ENCODE measurements around the gene HOXC13.

Gene HOXC13

GRCh38 chr12:53986686-53987483, 48.3 kb downstream of the HOXC13 start:
- no peaks in the 10 kb centered on the region for H3K36me3 ChIP-seq (ENCODE audit: control insufficient read depth in 1 of 2, insufficient read depth in 2 of 2, low read length in 2 of 2)
- no peak overlapping the region for H3K14ac ChIP-seq (ENCODE audit: low read length)
- peaks cover 31% of the 10 kb centered on the region for H3K9me3 ChIP-seq (ENCODE audit: insufficient read depth, low read depth, low read length)
- H3K23ac ChIP-seq (ENCODE audit: low read length): no peak overlapping the region
- H4K91ac ChIP-seq (ENCODE audit: low read depth, low read length): no peak overlapping the region
- DNase-seq: no peak
- no peak overlapping the region for H4K8ac ChIP-seq (ENCODE audit: low read depth, low read length)
- no peak overlapping the region for H2BK5ac ChIP-seq (ENCODE audit: low read depth, low read length, poor library complexity)
- H3K4me2 ChIP-seq (ENCODE audit: low read length): no peak overlapping the region
- H2BK12ac ChIP-seq (ENCODE audit: low read length): no peak overlapping the region
- WGBS (ENCODE audit: extremely low coverage, insufficient coverage, insufficient read length): no CpG with 5 or more reads among the region's 21 CpGs
- no peak overlapping the region for H4K12ac ChIP-seq (ENCODE audit: low read depth, low read length)
- H3K79me2 ChIP-seq (ENCODE audit: control insufficient read depth, insufficient read depth, low read length, poor library complexity): no peaks in the 10 kb centered on the region
- no peak overlapping the region for H3K4me3 ChIP-seq (ENCODE audit: low read depth, low read length)
- H2BK120ac ChIP-seq (ENCODE audit: insufficient read depth, low read length, poor library complexity): no peak overlapping the region
- H3K4me1 ChIP-seq (ENCODE audit: control insufficient read depth in 1 of 2, insufficient read depth in 2 of 2, low read length in 2 of 2): peaks cover 0 to 2% of the 10 kb centered on the region in 2 experiments
- H2AFZ ChIP-seq (ENCODE audit: insufficient read depth, low read length, poor library complexity): no peak overlapping the region
- H3K18ac ChIP-seq (ENCODE audit: low read length): no peak overlapping the region
- H3K27me3 ChIP-seq (ENCODE audit: insufficient read depth, low read length): peaks cover 93% of the 10 kb centered on the region
- H3K9ac ChIP-seq (ENCODE audit: low read length): no peak overlapping the region
- no peak overlapping the region for H3K4ac ChIP-seq (ENCODE audit: low read depth, low read length)
- no peaks in the 10 kb centered on the region for H3K79me1 ChIP-seq (ENCODE audit: low read length)
- no peak overlapping the region for H3K27ac ChIP-seq (ENCODE audit: low read depth, low read length)
- no peak overlapping the region for H2AK5ac ChIP-seq (ENCODE audit: low read length)

- H3K79me2 ChIP-seq (ENCODE audit: control insufficient read depth, insufficient read depth, low read length, poor library complexity): no peaks in the 10 kb centered on the region
- peaks cover 0 to 2% of the 10 kb centered on the region in 2 experiments for H3K4me1 ChIP-seq (ENCODE audit: control insufficient read depth in 1 of 2, insufficient read depth in 2 of 2, low read length in 2 of 2)
- H3K9ac ChIP-seq (ENCODE audit: low read length): no peak overlapping the region
- H3K18ac ChIP-seq (ENCODE audit: low read length): no peak overlapping the region
- H3K4me3 ChIP-seq (ENCODE audit: low read depth, low read length): no peak overlapping the region
- no peaks in the 10 kb centered on the region for H3K79me1 ChIP-seq (ENCODE audit: low read length)
- H3K4me2 ChIP-seq (ENCODE audit: low read length): no peak overlapping the region
- H4K12ac ChIP-seq (ENCODE audit: low read depth, low read length): no peak overlapping the region
- no peak overlapping the region for H3K23ac ChIP-seq (ENCODE audit: low read length)
- no CpG with 5 or more reads among the region's 4 CpGs for WGBS (ENCODE audit: extremely low coverage, insufficient coverage, insufficient read length)
- H3K4ac ChIP-seq (ENCODE audit: low read depth, low read length): no peak overlapping the region
- H2AFZ ChIP-seq (ENCODE audit: insufficient read depth, low read length, poor library complexity): no peak overlapping the region
- H4K8ac ChIP-seq (ENCODE audit: low read depth, low read length): no peak overlapping the region
- H2BK5ac ChIP-seq (ENCODE audit: low read depth, low read length, poor library complexity): no peak overlapping the region
- H2AK5ac ChIP-seq (ENCODE audit: low read length): no peak overlapping the region
- no peak overlapping the region for H4K91ac ChIP-seq (ENCODE audit: low read depth, low read length)
- no peak overlapping the region for H2BK120ac ChIP-seq (ENCODE audit: insufficient read depth, low read length, poor library complexity)
- peaks cover 28% of the 10 kb centered on the region for H3K9me3 ChIP-seq (ENCODE audit: insufficient read depth, low read depth, low read length)
- no peak overlapping the region for H3K27ac ChIP-seq (ENCODE audit: low read depth, low read length)
- H3K36me3 ChIP-seq (ENCODE audit: control insufficient read depth in 1 of 2, insufficient read depth in 2 of 2, low read length in 2 of 2): no peaks in the 10 kb centered on the region
- H3K27me3 ChIP-seq (ENCODE audit: insufficient read depth, low read length): peaks cover 92% of the 10 kb centered on the region
- no peak overlapping the region for H3K14ac ChIP-seq (ENCODE audit: low read length)
- no peak for DNase-seq
- no peak overlapping the region for H2BK12ac ChIP-seq (ENCODE audit: low read length)
These were observed 49.2 kb downstream of the HOXC13 start for GRCh38 chr12:53987787-53988230.

- Histone ChIP-seq H3K9ac (ENCODE audit: low read length) (no peak overlapping the region), H3K4me2 (ENCODE audit: low read length) (no peak overlapping the region), H3K4ac (ENCODE audit: low read depth, low read length) (no peak overlapping the region), H2BK5ac (ENCODE audit: low read depth, low read length, poor library complexity) (no peak overlapping the region), H3K4me1 (ENCODE audit: control insufficient read depth in 1 of 2, insufficient read depth in 2 of 2, low read length in 2 of 2) (peaks cover 0 to 2% of the 10 kb centered on the region in 2 experiments), H2BK12ac (ENCODE audit: low read length) (no peak overlapping the region), H3K18ac (ENCODE audit: low read length) (no peak overlapping the region), H2BK120ac (ENCODE audit: insufficient read depth, low read length, poor library complexity) (no peak overlapping the region), H3K14ac (ENCODE audit: low read length) (no peak overlapping the region), H3K27ac (ENCODE audit: low read depth, low read length) (no peak overlapping the region), H4K8ac (ENCODE audit: low read depth, low read length) (no peak overlapping the region), H4K91ac (ENCODE audit: low read depth, low read length) (no peak overlapping the region), H3K79me1 (ENCODE audit: low read length) (no peaks in the 10 kb centered on the region), H3K36me3 (ENCODE audit: control insufficient read depth in 1 of 2, insufficient read depth in 2 of 2, low read length in 2 of 2) (no peaks in the 10 kb centered on the region), H4K12ac (ENCODE audit: low read depth, low read length) (no peak overlapping the region), H2AK5ac (ENCODE audit: low read length) (no peak overlapping the region), H2AFZ (ENCODE audit: insufficient read depth, low read length, poor library complexity) (no peak overlapping the region), H3K79me2 (ENCODE audit: control insufficient read depth, insufficient read depth, low read length, poor library complexity) (no peaks in the 10 kb centered on the region), H3K4me3 (ENCODE audit: low read depth, low read length) (no peak overlapping the region), H3K9me3 (ENCODE audit: insufficient read depth, low read depth, low read length) (peaks cover 25% of the 10 kb centered on the region), H3K27me3 (ENCODE audit: insufficient read depth, low read length) (peaks cover 91% of the 10 kb centered on the region), H3K23ac (ENCODE audit: low read length) (no peak overlapping the region)
- no CpG with 5 or more reads among the region's 5 CpGs for WGBS (ENCODE audit: extremely low coverage, insufficient coverage, insufficient read length)
- no peak for DNase-seq
These were observed 50.1 kb downstream of the HOXC13 start for GRCh38 chr12:53988541-53989226.

- no peak overlapping the region for H4K8ac ChIP-seq (ENCODE audit: low read depth, low read length)
These were observed 50.8 kb downstream of the HOXC13 start for GRCh38 chr12:53989227-53990113.

More at GRCh38 chr12:53989227-53990113, 50.8 kb downstream of the HOXC13 start:
- no peak overlapping the region for H3K14ac ChIP-seq (ENCODE audit: low read length)
- no peak overlapping the region for H2BK5ac ChIP-seq (ENCODE audit: low read depth, low read length, poor library complexity)
- H3K4me2 ChIP-seq (ENCODE audit: low read length): no peak overlapping the region
- no peak overlapping the region for H3K23ac ChIP-seq (ENCODE audit: low read length)
- no peak overlapping the region for H2BK120ac ChIP-seq (ENCODE audit: insufficient read depth, low read length, poor library complexity)
- no peak overlapping the region for H3K18ac ChIP-seq (ENCODE audit: low read length)
- no peak overlapping the region for H3K4me3 ChIP-seq (ENCODE audit: low read depth, low read length)
- no peaks in the 10 kb centered on the region for H3K79me2 ChIP-seq (ENCODE audit: control insufficient read depth, insufficient read depth, low read length, poor library complexity)
- H3K36me3 ChIP-seq (ENCODE audit: control insufficient read depth in 1 of 2, insufficient read depth in 2 of 2, low read length in 2 of 2): no peaks in the 10 kb centered on the region
- DNase-seq: peak; percentile 43 to 78
- no peak overlapping the region for H3K4ac ChIP-seq (ENCODE audit: low read depth, low read length)
- no peak overlapping the region for H3K27ac ChIP-seq (ENCODE audit: low read depth, low read length)
- no CpG with 5 or more reads among the region's 28 CpGs for WGBS (ENCODE audit: extremely low coverage, insufficient coverage, insufficient read length)
- no peak overlapping the region for H3K9ac ChIP-seq (ENCODE audit: low read length)
- no peak overlapping the region for H2AK5ac ChIP-seq (ENCODE audit: low read length)
- no peak overlapping the region for H4K12ac ChIP-seq (ENCODE audit: low read depth, low read length)
- H3K79me1 ChIP-seq (ENCODE audit: low read length): no peaks in the 10 kb centered on the region
- peaks cover 91% of the 10 kb centered on the region for H3K27me3 ChIP-seq (ENCODE audit: insufficient read depth, low read length)
- no peaks in the 10 kb centered on the region for H3K4me1 ChIP-seq (ENCODE audit: control insufficient read depth in 1 of 2, insufficient read depth in 2 of 2, low read length in 2 of 2)
- H2BK12ac ChIP-seq (ENCODE audit: low read length): no peak overlapping the region
- peaks cover 26% of the 10 kb centered on the region for H3K9me3 ChIP-seq (ENCODE audit: insufficient read depth, low read depth, low read length)
- H4K91ac ChIP-seq (ENCODE audit: low read depth, low read length): no peak overlapping the region
- no peak overlapping the region for H2AFZ ChIP-seq (ENCODE audit: insufficient read depth, low read length, poor library complexity)
